WTC11 (cell line): ENCODE results near the gene RMRP. TPM values are rescaled to one million over a fixed set of nuclear protein-coding genes. Genes with fewer than 3 reads are reported as not detected.

Experiments used
- ATAC-seq: fragments of 200-7000 bp; cut with Tn5 transposase; 2 replicates; pipeline ENCODE4 v1.10.0; 2021; ENCODE audit warnings: mild to moderate bottlenecking, moderate library complexity
- CTCF ChIA-PET: fragments of 300-600 bp; sonication (Branson Sonifier 250); formaldehyde crosslinking; loops from one replicate; lab custom pipeline; 2021; ENCODE audit warnings: antibody characterized with exemption; lab: Charles Lee
- POLR2A ChIA-PET: fragments of 350-600 bp; sonication (Branson Sonifier 250); formaldehyde crosslinking; loops from one replicate; lab custom pipeline; 2021; ENCODE audit warnings: antibody characterized with exemption; lab: Charles Lee
- DNase-seq: peaks from one replicate; pipeline ENCODE4 v3.0.0; 2021; ENCODE audit warnings: low spot score
- H3K27ac Mint-ChIP-seq: 2 replicates; pipeline ENCODE4 v1.8.0; 2021; ENCODE audit warnings: mixed read lengths
- H3K27me3 Mint-ChIP-seq: 2 replicates; pipeline ENCODE4 v1.8.0; 2021; ENCODE audit warnings: low read depth, mild to moderate bottlenecking, moderate library complexity, mixed read lengths
- H3K36me3 Mint-ChIP-seq: 2 replicates; pipeline ENCODE4 v1.8.0; 2021; ENCODE audit warnings: mixed read lengths
- H3K4me1 Mint-ChIP-seq: 2 replicates; pipeline ENCODE4 v1.8.0; 2022; ENCODE audit warnings: mixed read lengths
- H3K4me3 Mint-ChIP-seq: 2 replicates; pipeline ENCODE4 v1.8.0; 2021; ENCODE audit warnings: mild to moderate bottlenecking, moderate library complexity, mixed read lengths
- H3K9me3 Mint-ChIP-seq: 2 replicates; pipeline ENCODE4 v1.8.0; 2021; ENCODE audit warnings: mixed read lengths
- CBFB ChIP-seq: sonication (generic); formaldehyde crosslinking; IDR thresholded peaks from 2 replicates; pipeline ENCODE4 v1.8.1; 2022; ENCODE audit warnings: mild to moderate bottlenecking, low read depth, missing genetic modification reagents
- CREM ChIP-seq: sonication (generic); formaldehyde crosslinking; IDR thresholded peaks from 2 replicates; pipeline ENCODE4 v1.8.1; 2022; ENCODE audit warnings: mild to moderate bottlenecking, missing genetic modification reagents, moderate library complexity
- ELF4 ChIP-seq: sonication (generic); formaldehyde crosslinking; IDR thresholded peaks from 2 replicates; pipeline ENCODE4 v1.8.1; 2022; ENCODE audit warnings: low read depth, mild to moderate bottlenecking, moderate library complexity, missing genetic modification reagents
- EMX1 ChIP-seq: fragments of 250-450 bp; sonication (Bioruptor Pico); IDR thresholded peaks from 2 replicates; pipeline ENCODE4 v1.8.0; 2021; ENCODE audit warnings: mild to moderate bottlenecking
- ESRRA ChIP-seq: sonication (generic); formaldehyde crosslinking; IDR thresholded peaks from 2 replicates; pipeline ENCODE4 v1.8.1; 2022; ENCODE audit warnings: mild to moderate bottlenecking, missing genetic modification reagents, borderline replicate concordance
- ETV6 ChIP-seq: sonication (generic); formaldehyde crosslinking; IDR thresholded peaks from 2 replicates; pipeline ENCODE4 v1.8.1; 2022; ENCODE audit warnings: mild to moderate bottlenecking, missing genetic modification reagents
- FOXK1 ChIP-seq: sonication (generic); formaldehyde crosslinking; IDR thresholded peaks from 2 replicates; pipeline ENCODE4 v1.8.0; 2022; ENCODE audit warnings: mild to moderate bottlenecking, moderate library complexity, missing genetic modification reagents
- FOXP1 ChIP-seq: sonication (generic); formaldehyde crosslinking; IDR thresholded peaks from 2 replicates; pipeline ENCODE4 v1.8.0; 2022; ENCODE audit warnings: missing genetic modification reagents, mild to moderate bottlenecking, moderate library complexity, borderline replicate concordance
- JAZF1 ChIP-seq: fragments of 250-450 bp; sonication (Bioruptor Pico); IDR thresholded peaks from 2 replicates; pipeline ENCODE4 v1.9.0; 2021; ENCODE audit warnings: moderate library complexity, mild to moderate bottlenecking, inconsistent platforms
- JUN ChIP-seq: sonication (generic); formaldehyde crosslinking; IDR thresholded peaks from 2 replicates; pipeline ENCODE4 v1.8.0; 2023; ENCODE audit warnings: mild to moderate bottlenecking, missing genetic modification reagents
- NR1H2 ChIP-seq: sonication (generic); formaldehyde crosslinking; IDR thresholded peaks from 2 replicates; pipeline ENCODE4 v1.9.0; 2021; ENCODE audit warnings: mild to moderate bottlenecking, moderate library complexity, missing genetic modification reagents
- NR3C1 ChIP-seq: sonication (generic); formaldehyde crosslinking; conservative IDR thresholded peaks from 2 replicates; pipeline ENCODE4 v1.8.1; 2023; ENCODE audit warnings: low read depth, mild to moderate bottlenecking, missing genetic modification reagents
- PRRX2 ChIP-seq: fragments of 250-450 bp; sonication (Bioruptor Pico); IDR thresholded peaks from 2 replicates; pipeline ENCODE4 v1.8.0; 2021; ENCODE audit warnings: mild to moderate bottlenecking
- RELA ChIP-seq: sonication (generic); formaldehyde crosslinking; IDR thresholded peaks from 2 replicates; pipeline ENCODE4 v1.8.1; 2022; ENCODE audit warnings: missing genetic modification reagents, mild to moderate bottlenecking, borderline replicate concordance
- SMAD3 ChIP-seq: sonication (generic); formaldehyde crosslinking; IDR thresholded peaks from 2 replicates; pipeline ENCODE4 v1.8.0; 2022; ENCODE audit warnings: missing genetic modification reagents, mild to moderate bottlenecking, borderline replicate concordance
- SP1 ChIP-seq: sonication (generic); formaldehyde crosslinking; conservative IDR thresholded peaks from 2 replicates; pipeline ENCODE4 v1.8.1; 2022; ENCODE audit warnings: missing genetic modification reagents
- TEAD1 ChIP-seq: sonication (generic); formaldehyde crosslinking; IDR thresholded peaks from 2 replicates; pipeline ENCODE4 v1.8.0; 2022; ENCODE audit warnings: mild to moderate bottlenecking, missing genetic modification reagents
- TP53 ChIP-seq: sonication (generic); formaldehyde crosslinking; IDR thresholded peaks from 2 replicates; pipeline ENCODE4 v1.8.1; 2023; ENCODE audit warnings: mild to moderate bottlenecking, missing genetic modification reagents
- ZBTB21 ChIP-seq: sonication (generic); formaldehyde crosslinking; IDR thresholded peaks from 2 replicates; pipeline ENCODE4 v1.8.1; 2023; ENCODE audit warnings: mild to moderate bottlenecking, missing genetic modification reagents, borderline replicate concordance
- ZNF219 ChIP-seq: sonication (generic); formaldehyde crosslinking; IDR thresholded peaks from 2 replicates; pipeline ENCODE4 v1.8.0; 2023; ENCODE audit warnings: missing genetic modification reagents, mild to moderate bottlenecking, borderline replicate concordance
- ZNF416 ChIP-seq: fragments of 250-450 bp; sonication (Bioruptor Pico); IDR thresholded peaks from 2 replicates; pipeline ENCODE4 v1.9.0; 2021; ENCODE audit warnings: mild to moderate bottlenecking, inconsistent platforms
- ZNF423 ChIP-seq: fragments of 250-450 bp; sonication (Bioruptor Pico); IDR thresholded peaks from 2 replicates; pipeline ENCODE4 v2.1.2; 2022; ENCODE audit warnings: mild to moderate bottlenecking, moderate library complexity
- ZNF671 ChIP-seq: fragments of 250-450 bp; sonication (Bioruptor Pico); IDR thresholded peaks from 2 replicates; pipeline ENCODE4 v1.8.0; 2021; ENCODE audit warnings: mild to moderate bottlenecking
- total RNA-seq: library from RNA; stranded (reverse); gene quantifications from 3 replicates; pipeline ENCODE4 v1.2.3, GENCODE V29; 2021
- TF ChIP-seq, protein P1 (sequence below): sonication (generic); formaldehyde crosslinking; IDR thresholded peaks from 2 replicates; pipeline ENCODE4 v1.8.1; 2022; ENCODE audit warnings: low read depth, missing genetic modification reagents, borderline replicate concordance
- TF ChIP-seq, protein P2 (sequence below): sonication (generic); formaldehyde crosslinking; IDR thresholded peaks from 2 replicates; pipeline ENCODE4 v1.8.0; 2022; ENCODE audit warnings: mild to moderate bottlenecking, missing genetic modification reagents
- TF ChIP-seq, protein P3 (sequence below): fragments of 250-450 bp; sonication (Bioruptor Pico); IDR thresholded peaks from 2 replicates; pipeline ENCODE4 v1.9.0; 2021; ENCODE audit warnings: mild to moderate bottlenecking
- TF ChIP-seq, protein P4 (sequence below): sonication (generic); formaldehyde crosslinking; IDR thresholded peaks from 2 replicates; pipeline ENCODE4 v1.8.0; 2022; ENCODE audit warnings: mild to moderate bottlenecking, missing genetic modification reagents
- TF ChIP-seq, protein P5 (sequence below): sonication (generic); formaldehyde crosslinking; IDR thresholded peaks from 2 replicates; pipeline ENCODE4 v1.8.1; 2023; ENCODE audit warnings: mild to moderate bottlenecking, moderate library complexity, missing genetic modification reagents

The RMRP gene
- total RNA-seq, 1 experiment from 2014 or later, result 25,958 TPM

DNA sequence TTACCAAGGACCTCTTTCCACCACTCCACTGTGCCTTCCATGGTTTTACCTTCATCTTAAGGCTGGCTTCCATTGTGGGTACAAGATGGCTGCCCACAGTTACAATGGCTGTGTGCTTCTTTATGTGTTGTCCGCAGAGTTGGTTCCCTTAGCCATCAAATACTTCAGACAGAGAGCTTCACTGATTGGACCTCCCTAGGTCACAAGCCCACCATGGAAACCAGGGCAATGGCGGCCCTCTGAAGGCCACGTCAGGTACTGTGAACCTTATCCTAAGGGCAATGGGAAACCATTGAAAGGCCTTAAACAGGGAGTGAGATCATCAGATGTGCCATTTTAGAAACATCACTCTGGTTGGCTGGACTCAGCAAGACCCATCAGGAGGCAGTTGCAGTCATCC lies 10.1 kb upstream of the RMRP start:
- Mint-ChIP-seq H3K9me3 (peaks cover 7% of the 10 kb centered on the region), H3K27ac (no peak overlapping the region), H3K27me3 (no peaks in the 10 kb centered on the region; the same call in 1 of the 2 replicates), H3K4me3 (no peak overlapping the region), H3K36me3 (peaks cover 5% of the 10 kb centered on the region), H3K4me1 (peaks cover 19% of the 10 kb centered on the region)
- ChIA-PET CTCF (no interaction called here), POLR2A (no interaction called here)
- ATAC-seq (no peak), DNase-seq (no peak)
- no peak for TF ChIP-seq SP1
- TF ChIP-seq EMX1 (CRISPR knock-in tag), result no peak
- TF ChIP-seq ESRRA (CRISPR knock-in tag), result no peak
- TF ChIP-seq ZBTB21 (CRISPR knock-in tag), result no peak
- no peak for TF ChIP-seq NR1H2 (CRISPR knock-in tag)
- no peak for TF ChIP-seq RELA (CRISPR knock-in tag)
- no peak for TF ChIP-seq ELF4
- no peak for TF ChIP-seq ZNF423 (CRISPR knock-in tag)
- no peak for TF ChIP-seq TP53 (CRISPR knock-in tag)

DNA sequence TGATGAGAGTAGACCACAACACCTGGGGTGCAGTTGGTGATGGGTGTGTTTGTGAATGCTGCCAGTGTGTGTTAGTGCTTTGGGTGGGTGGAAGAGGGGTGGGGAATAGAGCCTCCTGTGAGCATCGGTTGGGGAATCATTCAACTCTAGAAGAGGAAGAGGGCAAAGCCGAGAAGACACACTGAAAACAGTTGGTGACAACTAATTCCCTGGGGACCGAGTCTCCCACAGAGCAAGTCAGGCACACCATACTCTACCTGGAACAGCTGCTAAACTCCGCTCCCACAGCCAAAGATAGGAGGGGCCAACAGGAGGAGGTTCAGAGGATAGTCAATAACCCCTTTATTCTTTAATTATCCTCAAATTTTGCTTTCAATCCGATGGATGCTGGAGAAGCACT lies 8.7 kb upstream of the RMRP start:
- no peaks in the 10 kb centered on the region; the same call in 1 of the 2 replicates for H3K27me3 Mint-ChIP-seq
- no peak overlapping the region for H3K27ac Mint-ChIP-seq
- ChIA-PET POLR2A (no interaction called here), CTCF (interaction anchor here (2.9 to 3.8 kb wide), 2 partner anchors 10 to 55 kb away, joined by 18 to 41 read pairs; no protein-coding TSS in a partner anchor)
- H3K4me3 Mint-ChIP-seq, result no peak overlapping the region
- DNase-seq, result no peak
- peaks cover 18% of the 10 kb centered on the region for H3K36me3 Mint-ChIP-seq
- H3K9me3 Mint-ChIP-seq, result peaks cover 7% of the 10 kb centered on the region
- no peak for ATAC-seq
- H3K4me1 Mint-ChIP-seq, result peaks cover 24% of the 10 kb centered on the region
- no peak for TF ChIP-seq FOXK1
- TF ChIP-seq, protein P1, sequence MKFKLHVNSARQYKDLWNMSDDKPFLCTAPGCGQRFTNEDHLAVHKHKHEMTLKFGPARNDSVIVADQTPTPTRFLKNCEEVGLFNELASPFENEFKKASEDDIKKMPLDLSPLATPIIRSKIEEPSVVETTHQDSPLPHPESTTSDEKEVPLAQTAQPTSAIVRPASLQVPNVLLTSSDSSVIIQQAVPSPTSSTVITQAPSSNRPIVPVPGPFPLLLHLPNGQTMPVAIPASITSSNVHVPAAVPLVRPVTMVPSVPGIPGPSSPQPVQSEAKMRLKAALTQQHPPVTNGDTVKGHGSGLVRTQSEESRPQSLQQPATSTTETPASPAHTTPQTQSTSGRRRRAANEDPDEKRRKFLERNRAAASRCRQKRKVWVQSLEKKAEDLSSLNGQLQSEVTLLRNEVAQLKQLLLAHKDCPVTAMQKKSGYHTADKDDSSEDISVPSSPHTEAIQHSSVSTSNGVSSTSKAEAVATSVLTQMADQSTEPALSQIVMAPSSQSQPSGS (CRISPR knock-in tag), result no peak
- TF ChIP-seq ZNF416 (CRISPR knock-in tag), result no peak
- TF ChIP-seq FOXP1 (CRISPR knock-in tag), result no peak
- no peak for TF ChIP-seq TEAD1
- TF ChIP-seq PRRX2 (CRISPR knock-in tag), result no peak
- no peak for TF ChIP-seq ZNF671 (CRISPR knock-in tag)
- no peak for TF ChIP-seq CREM (CRISPR knock-in tag)
- TF ChIP-seq, protein P2, sequence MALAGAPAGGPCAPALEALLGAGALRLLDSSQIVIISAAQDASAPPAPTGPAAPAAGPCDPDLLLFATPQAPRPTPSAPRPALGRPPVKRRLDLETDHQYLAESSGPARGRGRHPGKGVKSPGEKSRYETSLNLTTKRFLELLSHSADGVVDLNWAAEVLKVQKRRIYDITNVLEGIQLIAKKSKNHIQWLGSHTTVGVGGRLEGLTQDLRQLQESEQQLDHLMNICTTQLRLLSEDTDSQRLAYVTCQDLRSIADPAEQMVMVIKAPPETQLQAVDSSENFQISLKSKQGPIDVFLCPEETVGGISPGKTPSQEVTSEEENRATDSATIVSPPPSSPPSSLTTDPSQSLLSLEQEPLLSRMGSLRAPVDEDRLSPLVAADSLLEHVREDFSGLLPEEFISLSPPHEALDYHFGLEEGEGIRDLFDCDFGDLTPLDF (CRISPR knock-in tag), result no peak
- TF ChIP-seq EMX1 (CRISPR knock-in tag), result no peak
- no peak for TF ChIP-seq JAZF1
- TF ChIP-seq ETV6 (CRISPR knock-in tag), result no peak
- TF ChIP-seq JUN (CRISPR knock-in tag), result no peak
- TF ChIP-seq ZNF219 (CRISPR knock-in tag), result no peak
- TF ChIP-seq NR1H2 (CRISPR knock-in tag), result no peak
- TF ChIP-seq, all 79 proteins: peak for 0

DNA sequence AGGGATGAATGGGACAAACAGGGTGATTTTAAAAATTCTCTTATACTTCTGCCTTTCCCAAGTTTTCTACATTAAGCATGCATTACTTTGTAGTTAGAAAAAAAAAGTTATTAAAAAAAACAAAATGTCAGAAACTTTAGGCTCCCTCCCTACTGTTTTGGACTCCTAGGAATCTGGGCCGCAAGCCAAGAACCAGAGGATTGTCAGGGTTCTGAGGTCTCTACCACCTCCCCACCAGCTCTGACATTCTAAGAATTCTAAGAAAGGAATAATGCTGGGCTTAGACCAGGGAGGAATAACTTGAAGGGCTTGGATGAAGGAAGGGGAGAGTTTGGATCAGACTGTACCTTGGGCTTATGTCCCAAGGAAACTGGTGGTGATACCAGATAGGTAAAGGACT lies 8.2 kb upstream of the RMRP start:
- DNase-seq (no peak), ATAC-seq (no peak)
- Mint-ChIP-seq H3K9me3 (peaks cover 7% of the 10 kb centered on the region), H3K4me3 (no peak overlapping the region), H3K27me3 (no peaks in the 10 kb centered on the region; the same call in 1 of the 2 replicates), H3K4me1 (peaks cover 24% of the 10 kb centered on the region), H3K27ac (no peak overlapping the region), H3K36me3 (peaks cover 21% of the 10 kb centered on the region)
- ChIA-PET CTCF (interaction anchor here (1.7 to 10.2 kb wide), 9 partner anchors 10 to 216 kb away, joined by 4 to 127 read pairs (median 14); partner anchors contain the start of genes TESK1 and TPM2), POLR2A (interaction anchor here (2.7 kb wide), 1 partner anchor 14 kb away, joined by 9 read pairs; no protein-coding TSS in a partner anchor)
- no peak for TF ChIP-seq NR3C1
- TF ChIP-seq, protein P3, sequence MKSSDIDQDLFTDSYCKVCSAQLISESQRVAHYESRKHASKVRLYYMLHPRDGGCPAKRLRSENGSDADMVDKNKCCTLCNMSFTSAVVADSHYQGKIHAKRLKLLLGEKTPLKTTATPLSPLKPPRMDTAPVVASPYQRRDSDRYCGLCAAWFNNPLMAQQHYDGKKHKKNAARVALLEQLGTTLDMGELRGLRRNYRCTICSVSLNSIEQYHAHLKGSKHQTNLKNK (CRISPR knock-in tag), result no peak
- TF ChIP-seq, protein P4, sequence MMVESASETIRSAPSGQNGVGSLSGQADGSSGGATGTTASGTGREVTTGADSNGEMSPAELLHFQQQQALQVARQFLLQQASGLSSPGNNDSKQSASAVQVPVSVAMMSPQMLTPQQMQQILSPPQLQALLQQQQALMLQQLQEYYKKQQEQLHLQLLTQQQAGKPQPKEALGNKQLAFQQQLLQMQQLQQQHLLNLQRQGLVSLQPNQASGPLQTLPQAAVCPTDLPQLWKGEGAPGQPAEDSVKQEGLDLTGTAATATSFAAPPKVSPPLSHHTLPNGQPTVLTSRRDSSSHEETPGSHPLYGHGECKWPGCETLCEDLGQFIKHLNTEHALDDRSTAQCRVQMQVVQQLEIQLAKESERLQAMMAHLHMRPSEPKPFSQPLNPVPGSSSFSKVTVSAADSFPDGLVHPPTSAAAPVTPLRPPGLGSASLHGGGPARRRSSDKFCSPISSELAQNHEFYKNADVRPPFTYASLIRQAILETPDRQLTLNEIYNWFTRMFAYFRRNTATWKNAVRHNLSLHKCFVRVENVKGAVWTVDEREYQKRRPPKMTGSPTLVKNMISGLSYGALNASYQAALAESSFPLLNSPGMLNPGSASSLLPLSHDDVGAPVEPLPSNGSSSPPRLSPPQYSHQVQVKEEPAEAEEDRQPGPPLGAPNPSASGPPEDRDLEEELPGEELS (CRISPR knock-in tag), result no peak
- no peak for TF ChIP-seq SMAD3 (CRISPR knock-in tag)
- TF ChIP-seq, protein P5, sequence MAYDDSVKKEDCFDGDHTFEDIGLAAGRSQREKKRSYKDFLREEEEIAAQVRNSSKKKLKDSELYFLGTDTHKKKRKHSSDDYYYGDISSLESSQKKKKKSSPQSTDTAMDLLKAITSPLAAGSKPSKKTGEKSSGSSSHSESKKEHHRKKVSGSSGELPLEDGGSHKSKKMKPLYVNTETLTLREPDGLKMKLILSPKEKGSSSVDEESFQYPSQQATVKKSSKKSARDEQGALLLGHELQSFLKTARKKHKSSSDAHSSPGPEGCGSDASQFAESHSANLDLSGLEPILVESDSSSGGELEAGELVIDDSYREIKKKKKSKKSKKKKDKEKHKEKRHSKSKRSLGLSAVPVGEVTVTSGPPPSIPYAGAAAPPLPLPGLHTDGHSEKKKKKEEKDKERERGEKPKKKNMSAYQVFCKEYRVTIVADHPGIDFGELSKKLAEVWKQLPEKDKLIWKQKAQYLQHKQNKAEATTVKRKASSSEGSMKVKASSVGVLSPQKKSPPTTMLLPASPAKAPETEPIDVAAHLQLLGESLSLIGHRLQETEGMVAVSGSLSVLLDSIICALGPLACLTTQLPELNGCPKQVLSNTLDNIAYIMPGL (CRISPR knock-in tag), result no peak
- no peak for TF ChIP-seq CBFB (CRISPR knock-in tag)
- TF ChIP-seq JAZF1, result no peak
